CD8-positive, alpha-beta memory T cell (primary cell): ENCODE results near the gene CPLX1. TPM values are rescaled to one million over a fixed set of nuclear protein-coding genes. Genes with fewer than 3 reads are reported as not detected.
"Not testable (repeated sequence)": the region's sequence is repeated elsewhere in the genome, so short reads cannot be mapped to it uniquely, and the experiment has no call there.

Source experiments
- CTCF ChIA-PET: fragments of 350-600 bp; sonication (Branson Sonifier 250); formaldehyde crosslinking; loops from one replicate; lab custom pipeline; 2021; ENCODE audit warnings: antibody characterized with exemption; lab: Charles Lee
- POLR2A ChIA-PET: fragments of 350-600 bp; sonication (Branson Sonifier 250); formaldehyde crosslinking; loops from one replicate; lab custom pipeline; 2021; ENCODE audit warnings: antibody characterized with exemption; lab: Charles Lee
- DNase-seq, 5 donors: peaks; one replicate each; pipeline versions ENCODE4 v3.0.0 to v3.0.0-alpha.2; 2020 to 2022; ENCODE audit warnings: mixed read lengths in 1 of 5
- H3K27ac ChIP-seq: one replicate; pipeline ENCODE4 v1.7.0; 2013; ENCODE audit warnings: low read depth, mild to moderate bottlenecking, low read length, moderate library complexity
- H3K27me3 ChIP-seq: 2 replicates; pipeline ENCODE4 v1.7.0; 2013; ENCODE audit warnings: low read length, mild to moderate bottlenecking; ENCODE audit not compliant: insufficient read depth, poor library complexity, severe bottlenecking
- H3K36me3 ChIP-seq: 2 replicates; pipeline ENCODE4 v1.7.0; 2013; ENCODE audit warnings: mild to moderate bottlenecking, low read length, moderate library complexity; ENCODE audit not compliant: insufficient read depth
- H3K4me1 ChIP-seq: 2 replicates; pipeline ENCODE4 v1.7.0; 2013; ENCODE audit warnings: mild to moderate bottlenecking, low read length, moderate library complexity; ENCODE audit not compliant: insufficient read depth
- H3K4me3 ChIP-seq: 2 replicates; pipeline ENCODE4 v1.7.0; 2013; ENCODE audit warnings: mild to moderate bottlenecking, low read length
- H3K9me3 ChIP-seq: 2 replicates; pipeline ENCODE4 v1.7.0; 2013; ENCODE audit warnings: mild to moderate bottlenecking, low read length
- H3K27ac Mint-ChIP-seq, 8 donors: one replicate each; pipeline ENCODE4 v1.8.0; 2020 to 2021; ENCODE audit warnings: mixed read lengths in 8 of 8, mild to moderate bottlenecking in 6 of 8, inconsistent platforms in 3 of 8, moderate library complexity in 3 of 8
- H3K27me3 Mint-ChIP-seq, 2 donors: one replicate each; pipeline ENCODE4 v1.8.0; 2020 to 2021; ENCODE audit warnings: mixed read lengths in 2 of 2, mild to moderate bottlenecking in 1 of 2, moderate library complexity in 1 of 2
- H3K36me3 Mint-ChIP-seq, 3 donors: one replicate each; pipeline ENCODE4 v1.8.0; 2020 to 2021; ENCODE audit warnings: mixed read lengths in 3 of 3, inconsistent platforms in 1 of 3, mild to moderate bottlenecking in 1 of 3
- H3K4me1 Mint-ChIP-seq, 3 donors: one replicate each; pipeline ENCODE4 v1.8.0; 2020 to 2021; ENCODE audit warnings: mixed read lengths in 3 of 3, inconsistent platforms in 1 of 3, mild to moderate bottlenecking in 1 of 3
- H3K4me3 Mint-ChIP-seq, 7 donors: one replicate each; pipeline ENCODE4 v1.8.0; 2020 to 2021; ENCODE audit warnings: mixed read lengths in 7 of 7, mild to moderate bottlenecking in 6 of 7, moderate library complexity in 4 of 7, inconsistent platforms in 2 of 7
- H3K9me3 Mint-ChIP-seq, 5 donors: one replicate each; pipeline ENCODE4 v1.8.0; 2020 to 2022; ENCODE audit warnings: mixed read lengths in 5 of 5, mild to moderate bottlenecking in 3 of 5, moderate library complexity in 2 of 5, inconsistent platforms in 1 of 5
- polyA plus RNA-seq: library from polyadenylated mRNA; unstranded; fragments of 300-500 nt; fragmentation: Illumina TruSeq; gene quantifications from one replicate; pipeline ENCODE4 v1.2.3, GENCODE V29; 2021
- total RNA-seq, 2 experiments: library from RNA; stranded (reverse); gene quantifications; one replicate each; pipeline ENCODE4 v1.2.3, GENCODE V29; 2021

The CPLX1 gene
- total and polyA plus RNA-seq, 3 experiments from 2014 or later: 0.13 to 0.16 TPM; not detected in 1

GRCh38 chr4:806979-807378, 18.9 kb downstream of the CPLX1 start:
- H3K36me3 ChIP-seq, H3K9me3 ChIP-seq, H3K27ac Mint-ChIP-seq, POLR2A ChIA-PET, H3K27me3 ChIP-seq, H3K36me3 Mint-ChIP-seq, H3K4me1 ChIP-seq, H3K4me1 Mint-ChIP-seq, H3K4me3 Mint-ChIP-seq, DNase-seq, H3K9me3 Mint-ChIP-seq, CTCF ChIA-PET, H3K27ac ChIP-seq, H3K4me3 ChIP-seq: not testable (repeated sequence)
- H3K27me3 Mint-ChIP-seq: peaks cover 3 to 39% of the 10 kb centered on the region in 2 donors

DNA sequence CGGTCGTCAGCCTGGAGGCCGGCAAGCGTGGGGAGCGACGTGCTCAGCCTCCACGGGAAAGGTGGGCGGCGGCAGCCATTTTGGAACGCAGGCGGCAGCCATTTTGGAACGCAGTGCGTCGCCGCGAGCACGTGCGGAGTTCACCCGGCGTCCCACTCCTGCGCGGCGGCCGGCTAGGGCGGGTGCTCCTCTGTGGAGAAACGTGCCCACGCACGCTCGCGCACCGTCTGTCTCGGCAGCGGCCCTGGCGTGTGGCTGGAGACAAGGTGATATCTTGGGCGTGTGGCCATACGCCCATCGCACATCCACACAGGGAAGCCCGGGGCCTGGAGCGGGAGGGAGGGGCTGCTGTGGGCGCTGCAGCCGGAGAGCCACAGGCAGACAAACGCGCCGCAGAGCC, 21.1 kb downstream of the CPLX1 start:
- Histone ChIP-seq H3K9me3 (no peaks in the 10 kb centered on the region), H3K36me3 (no peaks in the 10 kb centered on the region), H3K4me1 (no peaks in the 10 kb centered on the region), H3K4me3 (no peak overlapping the region), H3K27ac (no peak overlapping the region), H3K27me3 (no peaks in the 10 kb centered on the region)
- CTCF ChIA-PET: no interaction called here
- Mint-ChIP-seq H3K4me3 (no peak overlapping the region), H3K27ac (no peak overlapping the region), H3K9me3 (peaks cover 0 to 3% (median 0%) of the 10 kb centered on the region in 5 donors), H3K27me3 (peaks cover 3 to 31% of the 10 kb centered on the region in 2 donors), H3K4me1 (peaks cover 3 to 4% (median 4%) of the 10 kb centered on the region in 3 donors), H3K36me3 (no peaks in the 10 kb centered on the region)
- peak in 1 of 5 donors; percentile 25 for DNase-seq
- POLR2A ChIA-PET: no interaction called here

DNA sequence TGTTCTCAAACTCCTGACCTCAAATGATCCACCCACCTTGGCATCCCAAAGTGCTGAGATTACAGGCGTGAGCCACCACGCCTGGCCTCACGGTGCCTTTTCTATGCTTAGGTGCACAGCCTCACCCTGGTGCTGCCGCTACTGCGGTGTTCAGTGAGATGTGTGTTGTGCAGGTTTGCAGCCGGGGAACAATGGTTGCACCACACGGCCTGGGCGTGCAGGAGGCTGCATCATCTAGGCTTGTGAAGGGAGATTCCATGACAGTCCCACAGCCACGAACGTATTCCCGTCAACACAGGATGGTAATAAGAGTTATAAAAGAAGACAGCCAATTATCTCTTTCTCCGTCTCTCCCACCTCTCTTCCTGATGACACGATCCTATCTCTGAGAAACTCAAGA, 22.0 kb downstream of the CPLX1 start:
- H3K4me3 ChIP-seq: no peak overlapping the region
- Mint-ChIP-seq H3K9me3 (peaks cover 0 to 3% (median 0%) of the 10 kb centered on the region in 5 donors), H3K27ac (no peak overlapping the region), H3K36me3 (no peaks in the 10 kb centered on the region), H3K4me1 (peaks cover 10 to 12% (median 11%) of the 10 kb centered on the region in 3 donors), H3K4me3 (no peak overlapping the region), H3K27me3 (peaks cover 5 to 31% of the 10 kb centered on the region in 2 donors)
- H3K27ac ChIP-seq: no peak overlapping the region
- no peaks in the 10 kb centered on the region for H3K27me3 ChIP-seq
- H3K36me3 ChIP-seq: no peaks in the 10 kb centered on the region
- H3K4me1 ChIP-seq: peaks cover 5% of the 10 kb centered on the region
- ChIA-PET CTCF (no interaction called here), POLR2A (no interaction called here)
- no peak for DNase-seq
- H3K9me3 ChIP-seq: no peaks in the 10 kb centered on the region

DNA sequence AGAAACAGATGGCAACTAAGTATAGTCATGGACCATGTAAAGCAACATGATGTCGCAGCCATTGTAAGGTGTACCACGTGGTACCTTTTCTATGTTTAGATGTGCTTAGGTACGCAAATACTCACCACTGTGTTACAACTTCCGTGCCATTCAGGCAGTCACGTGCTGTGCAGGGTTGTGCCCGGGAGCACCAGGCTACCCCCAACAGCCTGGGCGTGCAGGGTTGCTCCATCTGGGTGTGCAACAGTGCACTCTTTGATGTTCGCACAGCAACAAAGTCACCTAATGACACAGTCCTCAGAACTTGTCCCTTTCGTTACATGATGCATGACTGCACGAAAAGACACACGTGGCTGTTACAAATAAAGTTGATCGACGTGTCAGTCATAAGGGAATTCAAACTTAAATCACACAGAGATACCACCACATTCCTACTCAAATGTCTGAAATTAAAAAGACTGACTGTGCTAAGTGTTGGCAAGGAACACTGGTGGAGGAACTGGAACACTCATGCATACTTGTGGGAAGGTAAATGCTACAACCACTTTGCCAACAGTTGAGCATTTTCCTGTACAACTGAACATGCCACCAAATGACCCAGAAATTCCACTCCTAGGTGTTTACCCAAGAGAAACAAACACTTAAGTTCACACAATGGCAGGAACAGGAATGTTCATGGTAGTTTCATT, 24.3 kb downstream of the CPLX1 start:
- no peak overlapping the region for H3K27ac Mint-ChIP-seq
- ChIA-PET POLR2A (no interaction called here), CTCF (no interaction called here)
- H3K27ac ChIP-seq: no peak overlapping the region
- H3K9me3 ChIP-seq: no peaks in the 10 kb centered on the region
- H3K4me3 ChIP-seq: no peak overlapping the region
- no peaks in the 10 kb centered on the region for H3K36me3 Mint-ChIP-seq
- H3K27me3 ChIP-seq: no peaks in the 10 kb centered on the region
- H3K4me1 Mint-ChIP-seq: peaks cover 16 to 20% (median 17%) of the 10 kb centered on the region in 3 donors
- peaks cover 0 to 1% (median 0%) of the 10 kb centered on the region in 5 donors for H3K9me3 Mint-ChIP-seq
- peaks cover 8 to 31% of the 10 kb centered on the region in 2 donors for H3K27me3 Mint-ChIP-seq
- no peak for DNase-seq
- peaks cover 5% of the 10 kb centered on the region for H3K4me1 ChIP-seq
- H3K4me3 Mint-ChIP-seq: no peak overlapping the region
- no peaks in the 10 kb centered on the region for H3K36me3 ChIP-seq

DNA sequence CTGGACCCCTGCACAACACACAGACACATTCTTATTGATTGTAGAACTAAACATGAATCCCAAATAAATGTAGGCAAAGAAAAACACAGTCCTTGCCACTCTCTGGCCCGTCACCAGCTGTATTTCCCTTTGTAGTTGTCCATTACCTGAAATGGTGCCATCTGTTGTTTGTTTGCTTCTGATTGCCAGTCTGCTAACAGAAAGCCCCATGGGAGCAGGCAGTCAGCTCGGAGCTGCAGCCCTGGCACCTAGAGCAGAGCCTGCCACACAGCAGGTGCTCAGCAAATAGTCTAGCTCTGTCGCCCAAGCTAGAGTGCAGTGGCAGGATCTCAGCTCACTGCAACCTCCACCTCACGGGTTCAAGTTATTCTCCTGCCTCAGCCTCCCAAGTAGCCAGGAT, 28.9 kb downstream of the CPLX1 start:
- Mint-ChIP-seq H3K4me3 (peak overlapping the region in 1 of 7 donors; percentile 32), H3K27ac (peak overlapping the region in 1 of 8 donors; percentile 6), H3K9me3 (no peaks in the 10 kb centered on the region), H3K27me3 (peaks cover 32 to 33% of the 10 kb centered on the region in 2 donors), H3K36me3 (no peaks in the 10 kb centered on the region), H3K4me1 (peaks cover 25 to 47% (median 31%) of the 10 kb centered on the region in 3 donors)
- no peak overlapping the region for H3K4me3 ChIP-seq
- peak in 1 of 5 donors; percentile 10 for DNase-seq
- H3K9me3 ChIP-seq: no peaks in the 10 kb centered on the region
- peaks cover 16% of the 10 kb centered on the region for H3K27me3 ChIP-seq
- H3K36me3 ChIP-seq: no peaks in the 10 kb centered on the region
- H3K4me1 ChIP-seq: peaks cover 25% of the 10 kb centered on the region
- POLR2A ChIA-PET: no interaction called here
- CTCF ChIA-PET: interaction anchor here (0.7 kb wide), 1 partner anchor 16 kb away, joined by 3 read pairs; no protein-coding TSS in a partner anchor
- no peak overlapping the region for H3K27ac ChIP-seq

- H3K36me3 ChIP-seq: no peaks in the 10 kb centered on the region
- Mint-ChIP-seq H3K4me1 (peaks cover 25 to 47% (median 31%) of the 10 kb centered on the region in 3 donors), H3K27ac (no peak overlapping the region), H3K4me3 (peak overlapping the region in 1 of 7 donors; percentile 28), H3K27me3 (peaks cover 32 to 33% of the 10 kb centered on the region in 2 donors), H3K36me3 (no peaks in the 10 kb centered on the region), H3K9me3 (no peaks in the 10 kb centered on the region)
- H3K4me1 ChIP-seq: peaks cover 25% of the 10 kb centered on the region
- no peaks in the 10 kb centered on the region for H3K9me3 ChIP-seq
- H3K27ac ChIP-seq: no peak overlapping the region
- ChIA-PET CTCF (no interaction called here), POLR2A (no interaction called here)
- DNase-seq: peak in 1 of 5 donors; percentile 16
- H3K27me3 ChIP-seq: peaks cover 16% of the 10 kb centered on the region
- H3K4me3 ChIP-seq: no peak overlapping the region
Observed at GRCh38 chr4:796206-796605, 29.7 kb downstream of the CPLX1 start.

GRCh38 chr4:795726-796119, 30.2 kb downstream of the CPLX1 start:
- Histone ChIP-seq H3K9me3 (no peaks in the 10 kb centered on the region), H3K4me1 (peaks cover 25% of the 10 kb centered on the region), H3K27me3 (peaks cover 16% of the 10 kb centered on the region), H3K27ac (no peak overlapping the region), H3K36me3 (no peaks in the 10 kb centered on the region), H3K4me3 (no peak overlapping the region)
- Mint-ChIP-seq H3K27ac (peak overlapping the region in 1 of 8 donors; percentile 60), H3K4me3 (peak overlapping the region in 2 of 7 donors; percentile 19 to 28), H3K4me1 (peaks cover 25 to 47% (median 31%) of the 10 kb centered on the region in 3 donors), H3K27me3 (peaks cover 31 to 34% of the 10 kb centered on the region in 2 donors), H3K36me3 (no peaks in the 10 kb centered on the region), H3K9me3 (no peaks in the 10 kb centered on the region)
- CTCF ChIA-PET: no interaction called here
- POLR2A ChIA-PET: no interaction called here
- peak in 1 of 5 donors; percentile 27 for DNase-seq

DNA sequence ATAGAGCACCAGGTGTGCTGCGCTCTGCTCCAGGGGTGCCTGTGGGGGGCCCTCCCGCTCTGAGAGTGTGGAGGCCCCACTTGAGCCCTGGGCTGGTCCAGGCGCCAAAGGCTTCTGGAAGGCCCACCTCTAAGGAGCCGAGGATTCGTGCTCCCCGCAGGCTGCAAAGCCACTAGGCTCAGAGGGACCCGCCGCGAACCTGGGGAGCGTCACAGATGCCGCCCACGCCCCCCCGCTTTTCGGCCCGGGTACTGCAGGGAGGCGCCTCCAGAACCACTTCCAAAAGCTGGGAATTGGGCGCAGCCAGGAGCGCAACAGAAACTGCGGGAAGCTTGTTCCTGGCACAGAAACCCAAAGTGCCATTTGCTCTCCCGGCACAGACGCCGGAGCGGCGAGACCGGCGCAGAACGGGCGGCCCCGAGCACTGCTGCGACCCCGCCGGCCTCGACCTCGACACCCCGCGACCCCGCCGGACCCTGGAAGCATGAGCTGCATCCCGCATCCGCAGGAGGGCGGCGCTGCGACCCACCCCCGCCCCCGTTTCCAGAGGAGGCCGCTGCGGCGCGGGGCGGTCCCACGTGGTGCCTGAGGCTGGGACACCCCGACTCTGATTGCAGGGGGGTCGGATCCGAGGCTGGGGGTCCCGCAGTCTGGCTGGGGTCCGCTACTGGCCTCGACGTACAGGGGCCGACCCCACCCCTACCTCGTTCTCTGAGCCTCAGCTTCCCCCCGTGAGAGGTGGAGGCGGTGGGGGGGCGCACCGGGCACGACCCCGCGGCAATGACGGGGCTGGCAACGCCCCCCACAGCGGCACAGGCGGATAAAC, 30.8 kb downstream of the CPLX1 start:
- Mint-ChIP-seq H3K4me3 (peak overlapping the region in 5 of 7 donors; percentile 29 to 60 (median 54)), H3K4me1 (peaks cover 24 to 49% (median 31%) of the 10 kb centered on the region in 3 donors), H3K27ac (peak overlapping the region in 1 of 8 donors; percentile 24), H3K36me3 (no peaks in the 10 kb centered on the region), H3K27me3 (peaks cover 35 to 36% of the 10 kb centered on the region in 2 donors), H3K9me3 (no peaks in the 10 kb centered on the region)
- Histone ChIP-seq H3K4me1 (peaks cover 25% of the 10 kb centered on the region), H3K9me3 (no peaks in the 10 kb centered on the region), H3K27me3 (peaks cover 16% of the 10 kb centered on the region), H3K36me3 (no peaks in the 10 kb centered on the region), H3K27ac (no peak overlapping the region), H3K4me3 (no peak overlapping the region)
- DNase-seq: no peak
- POLR2A ChIA-PET: no interaction called here
- CTCF ChIA-PET: interaction anchor here (1.4 kb wide), 1 partner anchor 52 kb away, joined by 4 read pairs; no protein-coding TSS in a partner anchor
